MM.1S (cell line): ENCODE results near the gene WWTR1.

Experiments
- DNase-seq: peaks from one replicate; pipeline ENCODE4 v3.0.0-alpha.2; 2015
- H2AFZ ChIP-seq: fragments of 300-600 bp; sonication (generic); 2 replicates; pipeline ENCODE4 v1.6.0; 2016; ENCODE audit warnings: antibody characterized with exemption, low read length
- H3F3A ChIP-seq: fragments of 300-600 bp; sonication (generic); 2 replicates; pipeline ENCODE4 v1.6.1; 2016; ENCODE audit warnings: mild to moderate bottlenecking, antibody characterized with exemption, low read length, moderate library complexity, mixed read lengths; ENCODE audit not compliant: insufficient read depth
- H3K27ac ChIP-seq: fragments of 300-600 bp; sonication (generic); 2 replicates; pipeline ENCODE4 v1.5.1; 2016; ENCODE audit warnings: mild to moderate bottlenecking, low read length
- H3K27me3 ChIP-seq: fragments of 300-600 bp; sonication (generic); replicated peaks from 2 replicates; pipeline ENCODE4 v1.6.0; 2016; ENCODE audit warnings: low read length; ENCODE audit not compliant: insufficient read depth
- H3K36me3 ChIP-seq: fragments of 300-600 bp; sonication (generic); replicated peaks from 2 replicates; pipeline ENCODE4 v1.6.1; 2016; ENCODE audit warnings: mild to moderate bottlenecking, low read length, mixed read lengths; ENCODE audit not compliant: insufficient read depth
- H3K4me1 ChIP-seq: fragments of 300-600 bp; sonication (generic); 2 replicates; pipeline ENCODE4 v1.6.1; 2016; ENCODE audit warnings: low read length, mixed read lengths
- H3K4me2 ChIP-seq: fragments of 300-600 bp; sonication (generic); 2 replicates; pipeline ENCODE4 v1.6.0; 2016; ENCODE audit warnings: low read depth, low read length
- H3K4me3 ChIP-seq: fragments of 300-600 bp; sonication (generic); 2 replicates; pipeline ENCODE4 v1.5.1; 2016; ENCODE audit warnings: low read length, mixed read lengths
- H3K79me2 ChIP-seq: fragments of 300-600 bp; sonication (generic); 2 replicates; pipeline ENCODE4 v1.6.1; 2016; ENCODE audit warnings: mixed run types, low read length, mixed read lengths
- H3K9ac ChIP-seq: fragments of 300-600 bp; sonication (generic); 2 replicates; pipeline ENCODE4 v1.6.1; 2016; ENCODE audit warnings: low read length, mixed read lengths
- H3K9me2 ChIP-seq: fragments of 300-600 bp; sonication (generic); replicated peaks from 2 replicates; pipeline ENCODE4 v1.6.1; 2016; ENCODE audit warnings: mild to moderate bottlenecking, low read length, mixed read lengths; ENCODE audit not compliant: insufficient read depth
- H3K9me3 ChIP-seq: fragments of 300-600 bp; sonication (generic); replicated peaks from 2 replicates; pipeline ENCODE4 v1.6.1; 2016; ENCODE audit warnings: mild to moderate bottlenecking, low read length, mixed read lengths; ENCODE audit not compliant: insufficient read depth
- H4K20me1 ChIP-seq: fragments of 300-600 bp; sonication (generic); 2 replicates; pipeline ENCODE4 v1.6.1; 2016; ENCODE audit warnings: mild to moderate bottlenecking, low read length, moderate library complexity, mixed read lengths; ENCODE audit not compliant: insufficient read depth
- EZH2 ChIP-seq: fragments of 300-600 bp; sonication (generic); optimal IDR thresholded peaks from 2 replicates; pipeline ENCODE3; 2017; ENCODE audit warnings: low read depth, mild to moderate bottlenecking, antibody characterized with exemption, low read length, mixed read lengths
- EZH2phosphoT487 ChIP-seq: fragments of 300-600 bp; sonication (generic); IDR thresholded peaks from 2 replicates; pipeline ENCODE4 v1.6.1; 2018; ENCODE audit warnings: antibody characterized with exemption, low read length
- TF ChIP-seq, protein P1 (sequence below): fragments of 300-600 bp; sonication (generic); IDR thresholded peaks from 2 replicates; pipeline ENCODE4 v1.5.1; 2016; ENCODE audit warnings: antibody characterized with exemption, low read length, mixed read lengths

Gene WWTR1

GRCh38 chr3:149564079-149564478 lies 93.7 kb downstream of the WWTR1 start:
- H3K9me3 ChIP-seq, result no peaks in the 10 kb centered on the region
- no peaks in the 10 kb centered on the region for H3K79me2 ChIP-seq
- H3K4me2 ChIP-seq, result no peak overlapping the region
- TF ChIP-seq EZH2phosphoT487 (no peak), EZH2 (no peak)
- TF ChIP-seq, protein P1, sequence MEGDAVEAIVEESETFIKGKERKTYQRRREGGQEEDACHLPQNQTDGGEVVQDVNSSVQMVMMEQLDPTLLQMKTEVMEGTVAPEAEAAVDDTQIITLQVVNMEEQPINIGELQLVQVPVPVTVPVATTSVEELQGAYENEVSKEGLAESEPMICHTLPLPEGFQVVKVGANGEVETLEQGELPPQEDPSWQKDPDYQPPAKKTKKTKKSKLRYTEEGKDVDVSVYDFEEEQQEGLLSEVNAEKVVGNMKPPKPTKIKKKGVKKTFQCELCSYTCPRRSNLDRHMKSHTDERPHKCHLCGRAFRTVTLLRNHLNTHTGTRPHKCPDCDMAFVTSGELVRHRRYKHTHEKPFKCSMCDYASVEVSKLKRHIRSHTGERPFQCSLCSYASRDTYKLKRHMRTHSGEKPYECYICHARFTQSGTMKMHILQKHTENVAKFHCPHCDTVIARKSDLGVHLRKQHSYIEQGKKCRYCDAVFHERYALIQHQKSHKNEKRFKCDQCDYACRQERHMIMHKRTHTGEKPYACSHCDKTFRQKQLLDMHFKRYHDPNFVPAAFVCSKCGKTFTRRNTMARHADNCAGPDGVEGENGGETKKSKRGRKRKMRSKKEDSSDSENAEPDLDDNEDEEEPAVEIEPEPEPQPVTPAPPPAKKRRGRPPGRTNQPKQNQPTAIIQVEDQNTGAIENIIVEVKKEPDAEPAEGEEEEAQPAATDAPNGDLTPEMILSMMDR, result no peak
- no peak overlapping the region for H3K9ac ChIP-seq
- no peaks in the 10 kb centered on the region for H3K36me3 ChIP-seq
- no peak for DNase-seq
- H3K9me2 ChIP-seq, result no peaks in the 10 kb centered on the region
- no peak overlapping the region for H2AFZ ChIP-seq
- no peak overlapping the region for H3K4me3 ChIP-seq
- H4K20me1 ChIP-seq, result no peaks in the 10 kb centered on the region
- no peaks in the 10 kb centered on the region for H3F3A ChIP-seq
- H3K27ac ChIP-seq, result no peak overlapping the region
- no peaks in the 10 kb centered on the region for H3K27me3 ChIP-seq
- no peaks in the 10 kb centered on the region for H3K4me1 ChIP-seq

GRCh38 chr3:149563114-149563513 lies 94.7 kb downstream of the WWTR1 start:
- H3K9me2 ChIP-seq, result no peaks in the 10 kb centered on the region
- H3K27ac ChIP-seq, result no peak overlapping the region
- no peaks in the 10 kb centered on the region for H3F3A ChIP-seq
- H3K36me3 ChIP-seq, result no peaks in the 10 kb centered on the region
- H3K4me3 ChIP-seq, result no peak overlapping the region
- TF ChIP-seq EZH2 (no peak), EZH2phosphoT487 (no peak)
- TF ChIP-seq, protein P1, result no peak
- no peak for DNase-seq
- no peaks in the 10 kb centered on the region for H3K4me1 ChIP-seq
- no peak overlapping the region for H2AFZ ChIP-seq
- H3K27me3 ChIP-seq, result no peaks in the 10 kb centered on the region
- no peak overlapping the region for H3K4me2 ChIP-seq
- H3K79me2 ChIP-seq, result no peaks in the 10 kb centered on the region
- no peaks in the 10 kb centered on the region for H3K9me3 ChIP-seq
- H4K20me1 ChIP-seq, result no peaks in the 10 kb centered on the region
- no peak overlapping the region for H3K9ac ChIP-seq

GRCh38 chr3:149560617-149561016 lies 97.2 kb downstream of the WWTR1 start:
- no peaks in the 10 kb centered on the region for H3K27me3 ChIP-seq
- no peaks in the 10 kb centered on the region for H3F3A ChIP-seq
- H3K9ac ChIP-seq, result no peak overlapping the region
- no peaks in the 10 kb centered on the region for H4K20me1 ChIP-seq
- no peak for TF ChIP-seq EZH2
- no peak for TF ChIP-seq EZH2phosphoT487
- TF ChIP-seq, protein P1, result no peak
- H3K36me3 ChIP-seq, result no peaks in the 10 kb centered on the region
- no peak overlapping the region for H3K4me3 ChIP-seq
- no peak overlapping the region for H3K4me2 ChIP-seq
- H3K9me2 ChIP-seq, result no peaks in the 10 kb centered on the region
- H2AFZ ChIP-seq, result no peak overlapping the region
- no peaks in the 10 kb centered on the region for H3K4me1 ChIP-seq
- H3K27ac ChIP-seq, result no peak overlapping the region
- H3K79me2 ChIP-seq, result no peaks in the 10 kb centered on the region
- DNase-seq, result no peak
- no peaks in the 10 kb centered on the region for H3K9me3 ChIP-seq
